H1 (cell line): ENCODE data around the gene GAST. TPM values are rescaled to one million over a fixed set of nuclear protein-coding genes. Genes with fewer than 3 reads are reported as not detected.

Experiments used
- polyA plus RNA-seq, 7 experiments: library from polyadenylated mRNA; depleted of rRNA in 3 of 7; stranded (reverse) in 5 of 7; unstranded in 2 of 7; fragments of >200 nt in 5 of 7; fragments of 200-250 nt in 2 of 7; gene quantifications; 1 replicate in 5 of 7; 2 replicates in 1 of 7; 4 replicates in 1 of 7; pipeline versions ENCODE4 v1.2.1 to v1.2.3, GENCODE V29; 2011 to 2013; ENCODE audit warnings: missing spikeins in 2 of 7, mixed read lengths in 2 of 7
- total RNA-seq: library from RNA; stranded (reverse); fragmentation: NEBNext Ultra II Directional; extraction: Animal tissue kit (Norgen Biotek cat#: 25700); gene quantifications from 2 replicates; pipeline ENCODE4 v1.2.1, GENCODE V29; 2021
- TF ChIP-seq, protein P1 (sequence below): fragments of 300-600 bp; sonication (generic); IDR thresholded peaks from 2 replicates; pipeline ENCODE4 v1.7.1; 2012; ENCODE audit warnings: low read length, moderate library complexity, mild to moderate bottlenecking, inconsistent platforms; ENCODE audit not compliant: insufficient replicate concordance

GAST gene
- total and polyA plus RNA-seq, 2 of the 8 experiments (the other 6 are each of a cell fraction or from before 2014, with no cell fraction given) = not detected

DNA sequence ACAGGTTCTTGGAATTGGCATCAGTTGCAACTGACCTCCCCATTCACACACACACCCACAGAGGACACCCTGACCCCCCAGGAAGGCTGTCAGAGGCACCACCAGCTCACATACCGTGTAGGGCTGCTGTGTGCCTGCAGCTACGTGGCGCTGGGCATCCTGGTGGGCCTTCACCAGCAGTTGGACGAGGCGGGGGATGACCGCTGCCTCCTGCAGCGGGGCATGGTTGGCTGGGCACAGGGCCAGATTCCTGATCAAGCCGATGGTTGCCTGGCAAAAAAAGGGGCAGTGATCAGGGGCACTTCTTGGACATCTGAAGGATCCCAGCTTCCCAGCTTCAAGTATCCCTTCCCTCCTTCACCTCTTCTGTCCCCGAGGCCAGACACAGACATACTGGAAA is 46.5 kb downstream of the GAST start (continued):
- TF ChIP-seq, protein P1, sequence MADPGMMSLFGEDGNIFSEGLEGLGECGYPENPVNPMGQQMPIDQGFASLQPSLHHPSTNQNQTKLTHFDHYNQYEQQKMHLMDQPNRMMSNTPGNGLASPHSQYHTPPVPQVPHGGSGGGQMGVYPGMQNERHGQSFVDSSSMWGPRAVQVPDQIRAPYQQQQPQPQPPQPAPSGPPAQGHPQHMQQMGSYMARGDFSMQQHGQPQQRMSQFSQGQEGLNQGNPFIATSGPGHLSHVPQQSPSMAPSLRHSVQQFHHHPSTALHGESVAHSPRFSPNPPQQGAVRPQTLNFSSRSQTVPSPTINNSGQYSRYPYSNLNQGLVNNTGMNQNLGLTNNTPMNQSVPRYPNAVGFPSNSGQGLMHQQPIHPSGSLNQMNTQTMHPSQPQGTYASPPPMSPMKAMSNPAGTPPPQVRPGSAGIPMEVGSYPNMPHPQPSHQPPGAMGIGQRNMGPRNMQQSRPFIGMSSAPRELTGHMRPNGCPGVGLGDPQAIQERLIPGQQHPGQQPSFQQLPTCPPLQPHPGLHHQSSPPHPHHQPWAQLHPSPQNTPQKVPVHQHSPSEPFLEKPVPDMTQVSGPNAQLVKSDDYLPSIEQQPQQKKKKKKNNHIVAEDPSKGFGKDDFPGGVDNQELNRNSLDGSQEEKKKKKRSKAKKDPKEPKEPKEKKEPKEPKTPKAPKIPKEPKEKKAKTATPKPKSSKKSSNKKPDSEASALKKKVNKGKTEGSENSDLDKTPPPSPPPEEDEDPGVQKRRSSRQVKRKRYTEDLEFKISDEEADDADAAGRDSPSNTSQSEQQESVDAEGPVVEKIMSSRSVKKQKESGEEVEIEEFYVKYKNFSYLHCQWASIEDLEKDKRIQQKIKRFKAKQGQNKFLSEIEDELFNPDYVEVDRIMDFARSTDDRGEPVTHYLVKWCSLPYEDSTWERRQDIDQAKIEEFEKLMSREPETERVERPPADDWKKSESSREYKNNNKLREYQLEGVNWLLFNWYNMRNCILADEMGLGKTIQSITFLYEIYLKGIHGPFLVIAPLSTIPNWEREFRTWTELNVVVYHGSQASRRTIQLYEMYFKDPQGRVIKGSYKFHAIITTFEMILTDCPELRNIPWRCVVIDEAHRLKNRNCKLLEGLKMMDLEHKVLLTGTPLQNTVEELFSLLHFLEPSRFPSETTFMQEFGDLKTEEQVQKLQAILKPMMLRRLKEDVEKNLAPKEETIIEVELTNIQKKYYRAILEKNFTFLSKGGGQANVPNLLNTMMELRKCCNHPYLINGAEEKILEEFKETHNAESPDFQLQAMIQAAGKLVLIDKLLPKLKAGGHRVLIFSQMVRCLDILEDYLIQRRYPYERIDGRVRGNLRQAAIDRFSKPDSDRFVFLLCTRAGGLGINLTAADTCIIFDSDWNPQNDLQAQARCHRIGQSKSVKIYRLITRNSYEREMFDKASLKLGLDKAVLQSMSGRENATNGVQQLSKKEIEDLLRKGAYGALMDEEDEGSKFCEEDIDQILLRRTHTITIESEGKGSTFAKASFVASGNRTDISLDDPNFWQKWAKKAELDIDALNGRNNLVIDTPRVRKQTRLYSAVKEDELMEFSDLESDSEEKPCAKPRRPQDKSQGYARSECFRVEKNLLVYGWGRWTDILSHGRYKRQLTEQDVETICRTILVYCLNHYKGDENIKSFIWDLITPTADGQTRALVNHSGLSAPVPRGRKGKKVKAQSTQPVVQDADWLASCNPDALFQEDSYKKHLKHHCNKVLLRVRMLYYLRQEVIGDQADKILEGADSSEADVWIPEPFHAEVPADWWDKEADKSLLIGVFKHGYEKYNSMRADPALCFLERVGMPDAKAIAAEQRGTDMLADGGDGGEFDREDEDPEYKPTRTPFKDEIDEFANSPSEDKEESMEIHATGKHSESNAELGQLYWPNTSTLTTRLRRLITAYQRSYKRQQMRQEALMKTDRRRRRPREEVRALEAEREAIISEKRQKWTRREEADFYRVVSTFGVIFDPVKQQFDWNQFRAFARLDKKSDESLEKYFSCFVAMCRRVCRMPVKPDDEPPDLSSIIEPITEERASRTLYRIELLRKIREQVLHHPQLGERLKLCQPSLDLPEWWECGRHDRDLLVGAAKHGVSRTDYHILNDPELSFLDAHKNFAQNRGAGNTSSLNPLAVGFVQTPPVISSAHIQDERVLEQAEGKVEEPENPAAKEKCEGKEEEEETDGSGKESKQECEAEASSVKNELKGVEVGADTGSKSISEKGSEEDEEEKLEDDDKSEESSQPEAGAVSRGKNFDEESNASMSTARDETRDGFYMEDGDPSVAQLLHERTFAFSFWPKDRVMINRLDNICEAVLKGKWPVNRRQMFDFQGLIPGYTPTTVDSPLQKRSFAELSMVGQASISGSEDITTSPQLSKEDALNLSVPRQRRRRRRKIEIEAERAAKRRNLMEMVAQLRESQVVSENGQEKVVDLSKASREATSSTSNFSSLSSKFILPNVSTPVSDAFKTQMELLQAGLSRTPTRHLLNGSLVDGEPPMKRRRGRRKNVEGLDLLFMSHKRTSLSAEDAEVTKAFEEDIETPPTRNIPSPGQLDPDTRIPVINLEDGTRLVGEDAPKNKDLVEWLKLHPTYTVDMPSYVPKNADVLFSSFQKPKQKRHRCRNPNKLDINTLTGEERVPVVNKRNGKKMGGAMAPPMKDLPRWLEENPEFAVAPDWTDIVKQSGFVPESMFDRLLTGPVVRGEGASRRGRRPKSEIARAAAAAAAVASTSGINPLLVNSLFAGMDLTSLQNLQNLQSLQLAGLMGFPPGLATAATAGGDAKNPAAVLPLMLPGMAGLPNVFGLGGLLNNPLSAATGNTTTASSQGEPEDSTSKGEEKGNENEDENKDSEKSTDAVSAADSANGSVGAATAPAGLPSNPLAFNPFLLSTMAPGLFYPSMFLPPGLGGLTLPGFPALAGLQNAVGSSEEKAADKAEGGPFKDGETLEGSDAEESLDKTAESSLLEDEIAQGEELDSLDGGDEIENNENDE = no peak
